Body of pancreas (tissue), 4 donors: ENCODE data around the gene B4GALNT3.

Experiments used
- POLR2A ChIP-seq, 3 donors: fragments of 450-650 bp; IDR thresholded peaks; one replicate each; pipeline ENCODE4 v1.6.1; 2016; ENCODE audit warnings: antibody characterized with exemption in 3 of 3, mild to moderate bottlenecking in 2 of 3
- TF ChIP-seq, protein P1 (sequence below), 7 experiments: fragments of 450-650 bp in 4 of 7; fragments of 200-600 bp in 3 of 7; sonication (generic) in 3 of 7; IDR thresholded peaks; one replicate each; pipeline ENCODE4 v1.5.1; 2016 to 2019; ENCODE audit warnings: antibody characterized with exemption in 7 of 7

DNA sequence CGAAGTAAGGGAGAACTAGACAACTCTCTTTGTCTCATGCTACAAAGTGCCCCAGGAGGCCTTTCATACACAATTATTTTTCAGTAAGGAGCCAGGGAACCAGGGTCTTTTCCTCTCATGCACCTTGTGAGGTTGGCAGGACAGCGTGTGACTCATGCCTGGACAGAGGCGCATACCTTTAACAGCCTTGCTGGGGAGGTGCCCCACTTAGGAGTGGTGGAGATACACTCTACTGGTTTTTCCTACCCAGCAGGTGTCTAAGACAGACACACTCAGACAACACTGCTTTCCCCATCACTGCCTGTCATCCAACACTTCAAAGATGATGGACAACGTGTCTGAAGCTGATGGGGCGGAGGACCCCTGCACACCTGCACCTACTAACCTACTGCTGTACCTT is 49.1 kb downstream of the B4GALNT3 start:
- TF ChIP-seq, protein P1, sequence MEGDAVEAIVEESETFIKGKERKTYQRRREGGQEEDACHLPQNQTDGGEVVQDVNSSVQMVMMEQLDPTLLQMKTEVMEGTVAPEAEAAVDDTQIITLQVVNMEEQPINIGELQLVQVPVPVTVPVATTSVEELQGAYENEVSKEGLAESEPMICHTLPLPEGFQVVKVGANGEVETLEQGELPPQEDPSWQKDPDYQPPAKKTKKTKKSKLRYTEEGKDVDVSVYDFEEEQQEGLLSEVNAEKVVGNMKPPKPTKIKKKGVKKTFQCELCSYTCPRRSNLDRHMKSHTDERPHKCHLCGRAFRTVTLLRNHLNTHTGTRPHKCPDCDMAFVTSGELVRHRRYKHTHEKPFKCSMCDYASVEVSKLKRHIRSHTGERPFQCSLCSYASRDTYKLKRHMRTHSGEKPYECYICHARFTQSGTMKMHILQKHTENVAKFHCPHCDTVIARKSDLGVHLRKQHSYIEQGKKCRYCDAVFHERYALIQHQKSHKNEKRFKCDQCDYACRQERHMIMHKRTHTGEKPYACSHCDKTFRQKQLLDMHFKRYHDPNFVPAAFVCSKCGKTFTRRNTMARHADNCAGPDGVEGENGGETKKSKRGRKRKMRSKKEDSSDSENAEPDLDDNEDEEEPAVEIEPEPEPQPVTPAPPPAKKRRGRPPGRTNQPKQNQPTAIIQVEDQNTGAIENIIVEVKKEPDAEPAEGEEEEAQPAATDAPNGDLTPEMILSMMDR (IDR thresholded peaks at IDR 0.05), result no peak
- no peak for TF ChIP-seq POLR2A (IDR thresholded peaks at IDR 0.05)
